Astrocyte (in vitro differentiated cells and primary cell): ENCODE data around the gene HIBADH. TPM values are rescaled to one million over a fixed set of nuclear protein-coding genes. Genes with fewer than 3 reads are reported as not detected.

Experiments
- DNase-seq: peaks from one replicate; pipeline ENCODE4 v3.0.0-alpha.2; 2010; ENCODE audit warnings: low read depth
- FAIRE-seq: peaks from 2 replicates; lab custom pipeline; 2011; peaks lifted over from hg19 to GRCh38; lab: Jason Lieb, UNC
- H2AFZ ChIP-seq: 2 replicates; pipeline ENCODE4 v1.6.0; 2012; ENCODE audit warnings: low read depth, low read length, inconsistent platforms
- H3K27ac ChIP-seq: 2 replicates; pipeline ENCODE4 v1.5.1; 2011; ENCODE audit warnings: low read depth, low read length, inconsistent platforms
- H3K27me3 ChIP-seq: 2 replicates; pipeline ENCODE4 v1.6.0; 2011; ENCODE audit warnings: low read length, inconsistent platforms; ENCODE audit not compliant: insufficient read depth
- H3K36me3 ChIP-seq: 2 replicates; pipeline ENCODE4 v1.5.1; 2011; ENCODE audit warnings: low read length, inconsistent platforms; ENCODE audit not compliant: insufficient read depth
- H3K4me1 ChIP-seq: 2 replicates; pipeline ENCODE4 v1.5.1; 2011; ENCODE audit warnings: low read length, inconsistent platforms; ENCODE audit not compliant: insufficient read depth
- H3K4me2 ChIP-seq: 2 replicates; pipeline ENCODE4 v1.6.0; 2012; ENCODE audit warnings: low read length, inconsistent platforms
- H3K4me3 ChIP-seq: 2 replicates; pipeline ENCODE4 v1.5.1; 2011; ENCODE audit warnings: low read depth, mild to moderate bottlenecking, low read length, inconsistent platforms; ENCODE audit not compliant: insufficient read depth
- H3K79me2 ChIP-seq: 2 replicates; pipeline ENCODE4 v1.6.0; 2012; ENCODE audit warnings: mild to moderate bottlenecking, low read length, inconsistent platforms; ENCODE audit not compliant: insufficient read depth
- H3K9ac ChIP-seq: 2 replicates; pipeline ENCODE4 v1.6.0; 2012; ENCODE audit warnings: mild to moderate bottlenecking, low read length, inconsistent platforms
- H3K9me3 ChIP-seq: 2 replicates; pipeline ENCODE4 v1.5.1; 2012; ENCODE audit warnings: low read depth, mild to moderate bottlenecking, low read length, inconsistent platforms; ENCODE audit not compliant: insufficient read depth
- H4K20me1 ChIP-seq: 2 replicates; pipeline ENCODE4 v1.6.0; 2012; ENCODE audit warnings: low read length, inconsistent platforms; ENCODE audit not compliant: insufficient read depth
- H3K27ac Mint-ChIP-seq: one replicate; pipeline ENCODE4 v1.8.0; 2021; ENCODE audit warnings: mild to moderate bottlenecking, mixed read lengths; ENCODE audit not compliant: unreplicated experiment
- H3K27me3 Mint-ChIP-seq: one replicate; pipeline ENCODE4 v1.8.0; 2021; ENCODE audit warnings: low read depth, mixed read lengths; ENCODE audit not compliant: unreplicated experiment
- H3K36me3 Mint-ChIP-seq: one replicate; pipeline ENCODE4 v1.8.0; 2021; ENCODE audit warnings: low read depth, mixed read lengths; ENCODE audit not compliant: unreplicated experiment
- H3K4me1 Mint-ChIP-seq: one replicate; pipeline ENCODE4 v1.8.0; 2021; ENCODE audit warnings: low read depth, mixed read lengths; ENCODE audit not compliant: unreplicated experiment
- H3K4me3 Mint-ChIP-seq: one replicate; pipeline ENCODE4 v1.8.0; 2021; ENCODE audit warnings: mild to moderate bottlenecking, moderate library complexity, mixed read lengths; ENCODE audit not compliant: unreplicated experiment
- H3K9me3 Mint-ChIP-seq: one replicate; pipeline ENCODE4 v1.8.0; 2021; ENCODE audit warnings: mild to moderate bottlenecking, mixed read lengths; ENCODE audit not compliant: unreplicated experiment
- EZH2 ChIP-seq: IDR thresholded peaks from 2 replicates; pipeline ENCODE4 v1.6.1; 2012; ENCODE audit warnings: mild to moderate bottlenecking, low read length, inconsistent platforms; ENCODE audit not compliant: insufficient read depth
- total RNA-seq: library from RNA; stranded (reverse); gene quantifications from 2 replicates; pipeline ENCODE4 v1.2.1, GENCODE V29; 2021
- TF ChIP-seq, protein P1 (sequence below): IDR thresholded peaks from 2 replicates; pipeline ENCODE4 v1.5.1; 2011; ENCODE audit warnings: low read depth, mild to moderate bottlenecking, inconsistent platforms, low read length, moderate library complexity; ENCODE audit not compliant: insufficient read depth

Gene HIBADH
- total RNA-seq, 1 donor from 2014 or later = 21.9 TPM

DNA sequence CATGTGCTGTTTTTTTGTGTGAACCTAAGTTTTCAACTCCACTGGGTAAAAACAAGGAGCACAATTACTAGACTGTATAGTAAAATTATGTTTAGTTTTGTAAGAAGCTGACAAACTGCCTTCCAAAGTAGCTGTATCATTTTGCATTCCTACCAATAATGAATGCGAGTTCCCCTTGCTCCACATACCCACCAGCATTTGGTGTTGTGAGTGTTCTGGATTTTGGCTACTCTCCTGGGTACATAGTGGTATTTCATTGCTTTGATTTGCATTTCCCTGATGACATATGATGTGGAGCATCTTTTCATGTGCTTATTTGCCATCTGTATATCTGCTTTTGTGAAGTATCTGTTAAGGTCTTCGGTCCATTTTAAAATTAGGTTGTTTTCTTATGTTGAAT is 178.2 kb downstream of the HIBADH start:
- Histone ChIP-seq H4K20me1 (no peaks in the 10 kb centered on the region), H3K4me3 (no peak overlapping the region), H3K36me3 (no peaks in the 10 kb centered on the region), H3K79me2 (no peaks in the 10 kb centered on the region), H3K4me2 (no peak overlapping the region), H2AFZ (no peak overlapping the region), H3K4me1 (no peaks in the 10 kb centered on the region), H3K27me3 (peaks cover 3% of the 10 kb centered on the region), H3K27ac (no peak overlapping the region), H3K9me3 (no peaks in the 10 kb centered on the region), H3K9ac (no peak overlapping the region)
- no peaks in the 10 kb centered on the region for H3K9me3 Mint-ChIP-seq
- no peak overlapping the region for H3K4me3 Mint-ChIP-seq
- peaks cover 18% of the 10 kb centered on the region for H3K27me3 Mint-ChIP-seq
- FAIRE-seq = no peak
- no peak for DNase-seq
- H3K4me1 Mint-ChIP-seq = no peaks in the 10 kb centered on the region
- no peaks in the 10 kb centered on the region for H3K36me3 Mint-ChIP-seq
- TF ChIP-seq, protein P1, sequence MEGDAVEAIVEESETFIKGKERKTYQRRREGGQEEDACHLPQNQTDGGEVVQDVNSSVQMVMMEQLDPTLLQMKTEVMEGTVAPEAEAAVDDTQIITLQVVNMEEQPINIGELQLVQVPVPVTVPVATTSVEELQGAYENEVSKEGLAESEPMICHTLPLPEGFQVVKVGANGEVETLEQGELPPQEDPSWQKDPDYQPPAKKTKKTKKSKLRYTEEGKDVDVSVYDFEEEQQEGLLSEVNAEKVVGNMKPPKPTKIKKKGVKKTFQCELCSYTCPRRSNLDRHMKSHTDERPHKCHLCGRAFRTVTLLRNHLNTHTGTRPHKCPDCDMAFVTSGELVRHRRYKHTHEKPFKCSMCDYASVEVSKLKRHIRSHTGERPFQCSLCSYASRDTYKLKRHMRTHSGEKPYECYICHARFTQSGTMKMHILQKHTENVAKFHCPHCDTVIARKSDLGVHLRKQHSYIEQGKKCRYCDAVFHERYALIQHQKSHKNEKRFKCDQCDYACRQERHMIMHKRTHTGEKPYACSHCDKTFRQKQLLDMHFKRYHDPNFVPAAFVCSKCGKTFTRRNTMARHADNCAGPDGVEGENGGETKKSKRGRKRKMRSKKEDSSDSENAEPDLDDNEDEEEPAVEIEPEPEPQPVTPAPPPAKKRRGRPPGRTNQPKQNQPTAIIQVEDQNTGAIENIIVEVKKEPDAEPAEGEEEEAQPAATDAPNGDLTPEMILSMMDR = no peak
- TF ChIP-seq EZH2 = no peak
- H3K27ac Mint-ChIP-seq = no peak overlapping the region

DNA sequence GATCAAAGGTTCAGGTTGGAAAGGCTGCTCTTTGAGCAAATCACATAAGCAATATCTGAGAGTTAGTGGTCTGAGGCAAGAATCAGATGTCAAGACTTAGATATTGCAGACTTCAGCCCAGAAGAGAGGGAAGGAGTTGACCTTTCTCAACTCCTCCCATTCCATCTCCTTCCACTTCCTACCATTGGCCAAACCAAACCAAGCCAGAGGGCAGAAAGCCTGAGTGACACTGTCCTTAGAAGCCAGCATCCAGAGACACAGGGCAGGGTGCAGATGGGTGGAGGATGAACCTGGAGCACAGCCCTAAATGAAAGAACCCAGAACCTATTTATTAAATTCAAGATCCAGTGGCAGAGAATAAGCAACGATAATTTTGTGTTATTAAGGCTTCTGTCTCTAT is 180.5 kb downstream of the HIBADH start:
- Mint-ChIP-seq H3K36me3 (no peaks in the 10 kb centered on the region), H3K4me3 (no peak overlapping the region), H3K4me1 (no peaks in the 10 kb centered on the region), H3K9me3 (no peaks in the 10 kb centered on the region), H3K27me3 (no peaks in the 10 kb centered on the region), H3K27ac (no peak overlapping the region)
- no peak overlapping the region for H3K4me2 ChIP-seq
- no peak overlapping the region for H3K4me3 ChIP-seq
- no peaks in the 10 kb centered on the region for H4K20me1 ChIP-seq
- no peak overlapping the region for H2AFZ ChIP-seq
- DNase-seq = no peak
- H3K79me2 ChIP-seq = no peaks in the 10 kb centered on the region
- TF ChIP-seq, protein P1 = no peak
- no peak for TF ChIP-seq EZH2
- no peak overlapping the region for H3K9ac ChIP-seq
- no peaks in the 10 kb centered on the region for H3K36me3 ChIP-seq
- no peaks in the 10 kb centered on the region for H3K27me3 ChIP-seq
- no peak for FAIRE-seq
- no peaks in the 10 kb centered on the region for H3K4me1 ChIP-seq
- no peaks in the 10 kb centered on the region for H3K9me3 ChIP-seq
- H3K27ac ChIP-seq = no peak overlapping the region

DNA sequence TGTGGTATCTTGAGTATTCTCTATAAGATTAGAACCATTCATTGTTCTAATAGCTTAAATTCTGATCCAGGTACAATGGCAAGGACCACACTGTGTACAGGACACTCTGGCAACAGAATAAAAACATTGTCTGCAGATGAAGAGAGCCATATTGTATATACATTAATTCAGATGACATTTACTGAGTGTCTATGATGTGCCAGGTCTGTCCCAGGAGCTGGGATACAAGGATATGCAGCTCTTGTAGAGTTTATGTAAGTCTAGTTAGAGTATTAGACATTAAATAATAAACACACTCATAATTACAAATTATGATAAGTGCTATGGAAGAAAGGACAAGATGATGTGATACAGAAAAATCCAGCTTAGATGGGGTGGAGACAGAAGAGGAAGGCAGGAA is 184.1 kb downstream of the HIBADH start:
- H3K4me1 ChIP-seq = no peaks in the 10 kb centered on the region
- H2AFZ ChIP-seq = no peak overlapping the region
- no peaks in the 10 kb centered on the region for H3K27me3 ChIP-seq
- H3K27me3 Mint-ChIP-seq = no peaks in the 10 kb centered on the region
- H3K4me2 ChIP-seq = no peak overlapping the region
- H3K9ac ChIP-seq = no peak overlapping the region
- H3K9me3 ChIP-seq = no peaks in the 10 kb centered on the region
- no peaks in the 10 kb centered on the region for H4K20me1 ChIP-seq
- H3K79me2 ChIP-seq = no peaks in the 10 kb centered on the region
- no peak overlapping the region for H3K4me3 ChIP-seq
- H3K27ac ChIP-seq = no peak overlapping the region
- peaks cover 4% of the 10 kb centered on the region for H3K9me3 Mint-ChIP-seq
- FAIRE-seq (no peak), DNase-seq (no peak)
- no peak for TF ChIP-seq EZH2
- TF ChIP-seq, protein P1 = no peak
- no peak overlapping the region for H3K27ac Mint-ChIP-seq
- H3K36me3 Mint-ChIP-seq = no peaks in the 10 kb centered on the region
- no peaks in the 10 kb centered on the region for H3K4me1 Mint-ChIP-seq
- H3K36me3 ChIP-seq = no peaks in the 10 kb centered on the region
- H3K4me3 Mint-ChIP-seq = no peak overlapping the region
